ENCODE measurements around the gene ZDHHC3.

Gene ZDHHC3

GRCh38 chr3:44926172-44926571 is 49.8 kb downstream of the ZDHHC3 start:
- DNase-seq, result no peak

DNA sequence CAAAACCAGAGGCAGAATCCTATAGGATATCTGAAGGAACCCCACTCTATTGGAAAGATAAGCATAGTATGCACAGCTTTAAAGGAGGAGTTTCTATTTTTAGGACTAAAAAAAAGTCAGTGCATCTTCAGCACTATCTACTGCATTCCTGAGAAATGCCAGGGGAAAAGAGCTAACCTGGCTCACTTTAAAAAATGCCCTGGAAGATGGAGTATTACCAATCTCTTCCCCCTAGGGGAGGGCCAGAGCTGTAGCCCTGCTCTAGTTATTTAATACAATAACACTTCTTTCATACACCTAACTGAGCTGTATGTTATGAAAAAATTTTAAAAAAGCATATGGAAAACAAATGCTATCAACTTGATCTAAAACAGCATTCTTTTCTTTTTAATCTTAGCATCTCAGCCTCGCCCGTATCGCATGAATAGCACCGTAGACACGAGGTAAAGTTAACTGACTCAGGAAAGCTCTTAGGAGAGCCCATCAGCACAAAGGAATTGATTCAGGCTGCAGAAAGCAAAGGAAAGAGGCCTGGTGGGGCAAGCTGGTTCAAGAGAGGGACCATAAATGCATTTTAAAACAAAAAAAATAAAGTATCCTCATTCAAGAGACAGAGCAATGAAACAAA is 51.4 kb downstream of the ZDHHC3 start:
- DNase-seq, result no peak

DNA sequence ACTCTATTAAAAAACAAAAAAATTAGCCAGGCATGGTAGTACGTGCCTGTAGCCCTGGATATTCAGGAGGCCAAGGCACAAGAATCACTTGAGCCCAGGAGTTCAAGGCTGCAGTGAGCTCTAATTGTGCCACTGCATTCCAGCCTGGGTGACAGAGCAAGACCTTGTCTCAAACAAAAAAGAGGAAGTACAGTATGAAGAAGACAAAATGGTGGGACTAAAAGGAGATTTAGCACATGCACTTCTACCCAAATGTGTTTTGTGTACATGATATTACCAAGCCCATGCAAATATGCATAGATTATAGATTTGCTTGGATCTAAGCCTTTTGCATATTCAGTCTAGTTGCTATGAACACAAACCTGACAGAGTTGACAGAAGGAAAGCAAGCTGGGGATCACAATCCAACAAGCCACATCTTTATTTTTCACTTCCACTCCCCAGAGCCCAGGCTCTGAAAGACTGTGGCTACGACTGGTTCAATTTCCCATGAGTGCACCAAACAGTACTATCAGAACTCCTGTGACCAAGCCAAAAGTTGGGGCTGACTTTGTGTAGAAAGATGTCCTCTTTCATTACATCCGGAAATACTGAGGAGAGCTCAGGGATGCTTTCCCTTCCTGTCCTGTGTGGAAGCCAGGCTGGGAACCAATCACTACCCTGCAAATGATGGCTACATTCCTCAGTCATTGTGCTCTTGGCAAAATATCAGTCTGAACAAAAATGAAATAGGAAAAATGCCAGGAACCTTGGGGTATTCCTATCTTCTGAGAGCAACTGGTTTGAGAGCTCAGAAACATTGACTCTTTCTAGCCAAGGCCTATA is 52.1 kb downstream of the ZDHHC3 start:
- peak; percentile 59 for DNase-seq

DNA sequence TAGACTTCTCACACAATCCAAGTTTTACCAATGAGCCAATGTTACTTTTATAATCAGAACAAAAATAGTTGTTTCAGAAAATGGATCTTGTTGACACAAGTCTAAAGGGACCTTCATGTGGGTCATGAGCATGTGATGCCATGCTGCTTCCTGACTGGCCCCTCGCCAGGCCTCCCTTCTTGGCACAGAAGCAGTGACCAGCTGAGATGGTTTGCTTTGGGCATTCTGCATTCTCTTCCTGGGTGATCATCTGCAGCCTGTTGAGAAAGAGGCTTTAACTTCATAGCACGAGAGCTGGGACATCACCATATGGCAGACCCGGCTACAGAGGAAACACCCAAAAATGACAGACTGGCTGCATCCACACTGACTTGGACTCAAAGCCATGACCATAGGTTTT is 55.9 kb downstream of the ZDHHC3 start:
- no peak for DNase-seq

- DNase-seq, result no peak
Observed at GRCh38 chr3:44918581-44918980, 57.4 kb downstream of the ZDHHC3 start.

GRCh38 chr3:44918087-44918486 is 57.9 kb downstream of the ZDHHC3 start:
- DNase-seq, result no peak

GRCh38 chr3:44915702-44916438 is 60.1 kb downstream of the ZDHHC3 start:
- DNase-seq, result no peak

GRCh38 chr3:44914936-44915335 is 61.0 kb downstream of the ZDHHC3 start:
- DNase-seq, result no peak

GRCh38 chr3:44913868-44914468 is 62.0 kb downstream of the ZDHHC3 start:
- peak; percentile 51 for DNase-seq

- no peak for DNase-seq
Observed at GRCh38 chr3:44910693-44911092, 65.3 kb downstream of the ZDHHC3 start.

GRCh38 chr3:44909063-44909462 is 66.9 kb downstream of the ZDHHC3 start:
- no peak for DNase-seq

DNA sequence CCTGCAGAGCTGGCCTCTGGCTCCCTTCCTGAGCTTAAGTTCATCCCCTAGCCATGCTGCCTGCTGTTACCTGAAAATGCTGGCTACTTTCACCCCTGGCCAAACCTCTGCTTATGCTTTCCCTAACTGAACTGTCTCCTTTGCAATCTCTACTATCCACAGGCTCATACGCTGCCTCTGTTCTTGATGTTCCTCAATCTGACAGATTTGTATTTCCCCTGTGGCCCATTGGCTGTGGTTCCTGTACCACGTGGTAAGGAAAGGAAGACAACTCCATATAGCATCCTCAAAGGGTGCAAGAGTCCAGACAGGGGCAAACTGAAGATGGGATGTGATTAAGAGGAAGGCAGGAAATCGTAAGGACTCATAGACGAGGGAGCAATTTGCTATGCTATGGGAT is 68.4 kb downstream of the ZDHHC3 start:
- DNase-seq, result no peak

GRCh38 chr3:44906997-44907396 is 69.0 kb downstream of the ZDHHC3 start:
- DNase-seq, result peak; percentile 69

GRCh38 chr3:44905446-44906157 is 70.4 kb downstream of the ZDHHC3 start:
- DNase-seq, result no peak

DNA sequence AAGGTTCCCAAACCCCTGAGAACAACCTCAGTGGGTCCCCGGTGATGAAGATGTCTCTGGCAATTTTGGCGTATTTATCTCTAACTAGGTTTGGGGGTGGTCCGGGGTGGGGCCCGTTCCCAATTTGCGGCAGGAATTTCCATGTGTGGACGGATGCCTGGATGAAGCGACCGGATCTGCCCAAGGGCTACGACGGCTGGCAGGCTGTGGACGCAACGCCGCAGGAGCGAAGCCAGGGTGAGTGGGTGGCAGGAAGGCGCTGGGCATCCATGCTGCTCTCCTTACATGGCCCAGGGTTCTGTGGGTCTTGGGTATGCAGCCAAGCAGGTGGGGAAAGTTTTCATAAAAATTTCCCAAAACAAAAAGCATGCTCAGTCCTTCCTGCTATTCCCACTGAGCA is 72.2 kb downstream of the ZDHHC3 start:
- DNase-seq, result no peak

- no peak for DNase-seq
Observed at GRCh38 chr3:44903314-44903713, 72.7 kb downstream of the ZDHHC3 start.

DNA sequence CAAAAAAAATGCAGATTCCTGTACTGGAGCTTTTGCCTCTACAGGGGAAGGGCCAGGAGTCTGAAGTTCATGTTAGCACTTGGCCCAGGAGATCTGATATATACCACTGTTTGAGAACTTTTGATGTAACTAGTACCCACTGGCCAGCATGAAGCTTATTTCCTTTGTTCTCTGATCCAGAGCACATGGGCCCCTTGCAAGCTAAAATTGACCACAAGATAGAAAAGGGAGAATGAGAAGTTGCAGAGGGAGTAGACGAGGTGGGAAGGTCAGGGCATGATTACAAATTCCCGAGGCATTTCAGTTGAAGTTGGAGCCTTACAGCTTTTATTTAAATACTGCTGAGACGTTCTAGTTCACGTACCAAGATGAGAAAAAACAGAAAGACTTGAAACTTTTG is 73.3 kb downstream of the ZDHHC3 start:
- peak; percentile 41 for DNase-seq

GRCh38 chr3:44899683-44900367 is 76.1 kb downstream of the ZDHHC3 start:
- DNase-seq, result peak; percentile 44

GRCh38 chr3:44896440-44896839 is 79.5 kb downstream of the ZDHHC3 start:
- no peak for DNase-seq

GRCh38 chr3:44894485-44894884 is 81.5 kb downstream of the ZDHHC3 start:
- DNase-seq, result no peak

GRCh38 chr3:44893097-44893496 is 82.9 kb downstream of the ZDHHC3 start:
- DNase-seq, result peak; percentile 91

GRCh38 chr3:44892689-44893088 is 83.3 kb downstream of the ZDHHC3 start:
- DNase-seq, result peak; percentile 62

Data from NCI-H226 (cell line).